DOHH2 (cell line): ENCODE data around the gene LRIG3.

Source experiments
- H3F3A ChIP-seq: fragments of 200-600 bp; sonication (generic), shearing (Covaris generic); 2 replicates; pipeline ENCODE4 v1.6.0; 2016; ENCODE audit warnings: antibody characterized with exemption, mild to moderate bottlenecking; ENCODE audit not compliant: control insufficient read depth, insufficient read depth
- H3K27ac ChIP-seq: fragments of 200-600 bp; sonication (generic); 2 replicates; pipeline ENCODE4 v1.5.1; 2014; ENCODE audit warnings: low read depth, mild to moderate bottlenecking, low read length, moderate library complexity
- H3K27me3 ChIP-seq: fragments of 200-600 bp; sonication (generic); 2 replicates; pipeline ENCODE4 v1.6.1; 2014; ENCODE audit warnings: mild to moderate bottlenecking, low read length, mixed read lengths; ENCODE audit not compliant: control insufficient read depth
- H3K36me3 ChIP-seq: fragments of 200-600 bp; sonication (generic); 2 replicates; pipeline ENCODE4 v1.6.1; 2014; ENCODE audit warnings: mild to moderate bottlenecking, low read length, moderate library complexity, mixed read lengths; ENCODE audit not compliant: control insufficient read depth
- H3K4me1 ChIP-seq: fragments of 200-600 bp; sonication (generic); 2 replicates; pipeline ENCODE4 v1.6.1; 2014; ENCODE audit warnings: mild to moderate bottlenecking, low read length, mixed read lengths; ENCODE audit not compliant: control insufficient read depth
- H3K4me2 ChIP-seq: fragments of 200-600 bp; sonication (generic); 2 replicates; pipeline ENCODE4 v1.6.0; 2014; ENCODE audit warnings: mild to moderate bottlenecking, low read length, moderate library complexity
- H3K4me3 ChIP-seq: fragments of 200-600 bp; sonication (generic); 2 replicates; pipeline ENCODE4 v1.5.1; 2014; ENCODE audit warnings: mild to moderate bottlenecking, low read length, mixed read lengths
- H3K79me2 ChIP-seq: fragments of 200-600 bp; sonication (generic); 2 replicates; pipeline ENCODE4 v1.6.1; 2014; ENCODE audit warnings: mild to moderate bottlenecking, low read length, mixed read lengths; ENCODE audit not compliant: control insufficient read depth
- H3K9me2 ChIP-seq: fragments of 200-600 bp; sonication (generic); replicated peaks from 2 replicates; pipeline ENCODE4 v1.6.1; 2014; ENCODE audit warnings: mild to moderate bottlenecking, low read length, mixed read lengths; ENCODE audit not compliant: control insufficient read depth
- H3K9me3 ChIP-seq: fragments of 200-600 bp; sonication (generic); 2 replicates; pipeline ENCODE4 v1.6.1; 2014; ENCODE audit warnings: antibody characterized with exemption, low read length, mixed read lengths; ENCODE audit not compliant: control insufficient read depth, insufficient read depth
- H4K20me1 ChIP-seq: fragments of 200-600 bp; sonication (generic); 2 replicates; pipeline ENCODE4 v1.6.0; 2014; ENCODE audit warnings: low read depth, mild to moderate bottlenecking, antibody characterized with exemption, low read length, moderate library complexity; ENCODE audit not compliant: control insufficient read depth, insufficient read depth
- CTCF ChIP-seq: fragments of 200-600 bp; sonication (generic); IDR thresholded peaks from one replicate; pipeline ENCODE4 v1.5.1; 2014; ENCODE audit warnings: antibody characterized with exemption, mild to moderate bottlenecking, low read depth, low read length; ENCODE audit not compliant: poor library complexity, severe bottlenecking
- EZH2phosphoT487 ChIP-seq: fragments of 200-600 bp; sonication (generic); IDR thresholded peaks from 2 replicates; pipeline ENCODE4 v1.6.1; 2017; ENCODE audit warnings: borderline replicate concordance, mild to moderate bottlenecking, antibody characterized with exemption, low read length, moderate library complexity, mixed read lengths

LRIG3 gene

GRCh38 chr12:58850826-58851225 lies 69.5 kb downstream of the LRIG3 start:
- H3K27me3 ChIP-seq = no peaks in the 10 kb centered on the region
- H4K20me1 ChIP-seq = no peaks in the 10 kb centered on the region
- H3K9me2 ChIP-seq = no peaks in the 10 kb centered on the region
- TF ChIP-seq CTCF = no peak
- TF ChIP-seq EZH2phosphoT487 = no peak
- no peaks in the 10 kb centered on the region for H3F3A ChIP-seq
- no peaks in the 10 kb centered on the region for H3K36me3 ChIP-seq
- H3K9me3 ChIP-seq = no peaks in the 10 kb centered on the region
- H3K27ac ChIP-seq = no peak overlapping the region
- H3K4me3 ChIP-seq = no peak overlapping the region
- no peaks in the 10 kb centered on the region for H3K4me1 ChIP-seq
- H3K4me2 ChIP-seq = no peak overlapping the region
- H3K79me2 ChIP-seq = no peaks in the 10 kb centered on the region

- H3K4me1 ChIP-seq = no peaks in the 10 kb centered on the region
- H4K20me1 ChIP-seq = no peaks in the 10 kb centered on the region
- H3K9me2 ChIP-seq = no peaks in the 10 kb centered on the region
- TF ChIP-seq CTCF (no peak), EZH2phosphoT487 (no peak)
- no peaks in the 10 kb centered on the region for H3K9me3 ChIP-seq
- H3K79me2 ChIP-seq = no peaks in the 10 kb centered on the region
- no peaks in the 10 kb centered on the region for H3K36me3 ChIP-seq
- H3K4me3 ChIP-seq = no peak overlapping the region
- H3K27ac ChIP-seq = no peak overlapping the region
- H3K27me3 ChIP-seq = no peaks in the 10 kb centered on the region
- no peaks in the 10 kb centered on the region for H3F3A ChIP-seq
- no peak overlapping the region for H3K4me2 ChIP-seq
Observed at GRCh38 chr12:58847901-58848600, 72.3 kb downstream of the LRIG3 start.

GRCh38 chr12:58844161-58844560 lies 76.1 kb downstream of the LRIG3 start:
- no peaks in the 10 kb centered on the region for H3K27me3 ChIP-seq
- no peak overlapping the region for H3K4me2 ChIP-seq
- no peaks in the 10 kb centered on the region for H3F3A ChIP-seq
- H3K79me2 ChIP-seq = no peaks in the 10 kb centered on the region
- no peak overlapping the region for H3K27ac ChIP-seq
- H4K20me1 ChIP-seq = no peaks in the 10 kb centered on the region
- H3K4me1 ChIP-seq = no peaks in the 10 kb centered on the region
- no peaks in the 10 kb centered on the region for H3K9me3 ChIP-seq
- TF ChIP-seq EZH2phosphoT487 = no peak
- no peak for TF ChIP-seq CTCF
- no peaks in the 10 kb centered on the region for H3K36me3 ChIP-seq
- no peaks in the 10 kb centered on the region for H3K9me2 ChIP-seq
- no peak overlapping the region for H3K4me3 ChIP-seq
